Mucosa of descending colon (tissue), 3 donors: ENCODE results near the gene MON1A. TPM values are rescaled to one million over a fixed set of nuclear protein-coding genes. Genes with fewer than 3 reads are reported as not detected.

ENCODE experiments used
- ATAC-seq: fragments of 200-7000 bp; cut with Tn5 transposase; one replicate; pipeline ENCODE4 v1.9.1; 2020; ENCODE audit warnings: mild to moderate bottlenecking, moderate library complexity
- DNase-seq, 3 donors: peaks; one replicate each; pipeline ENCODE4 v3.0.0-alpha.2; 2020
- H3K36me3 ChIP-seq: fragments of 200-600 bp; one replicate; pipeline ENCODE4 v1.8.0; 2021; ENCODE audit warnings: low read depth, mild to moderate bottlenecking
- H3K4me1 ChIP-seq: fragments of 200-600 bp; one replicate; pipeline ENCODE4 v1.8.0; 2021; ENCODE audit warnings: low read depth, mild to moderate bottlenecking
- H3K4me3 ChIP-seq: fragments of 200-600 bp; one replicate; pipeline ENCODE4 v1.8.0; 2021; ENCODE audit warnings: mild to moderate bottlenecking
- H3K9me3 ChIP-seq: fragments of 200-600 bp; one replicate; pipeline ENCODE4 v1.8.0; 2021; ENCODE audit warnings: mild to moderate bottlenecking
- intact Hi-C, 2 donors: fragments of 100-400 bp; cut with DNase I in 1 of 2; cut with micrococcal nuclease in 1 of 2; formaldehyde crosslinking; loops; one replicate each; pipeline versions ENCODE4 v1.11.0 to v1.11.1; 2022; cut with DNase I, micrococcal nuclease
- total RNA-seq, 3 donors: library from RNA; stranded (reverse); fragmentation: NEBNext Ultra II Directional in 2 of 3; extraction: Animal tissue kit (Norgen Biotek cat#: 25700) in 2 of 3; gene quantifications; one replicate each; pipeline versions ENCODE4 v1.2.1 to v1.2.4, GENCODE V29; 2021 to 2023
- TF ChIP-seq, protein P1 (sequence below): fragments of 200-600 bp; IDR thresholded peaks from one replicate; pipeline ENCODE4 v1.8.0; 2022; ENCODE audit warnings: antibody characterized with exemption, mild to moderate bottlenecking
- donor health status: DM: no; HTN: no; CAD: no; lungs with moderate emphysema.
- donor health status: DM: no; HTN: no; CAD: no.
- donor health status: DM: no; HTN: yes; CAD: no.

Gene MON1A
- total RNA-seq, 3 donors from 2014 or later, result 6.9 to 13.3 (median 7.9) TPM

DNA sequence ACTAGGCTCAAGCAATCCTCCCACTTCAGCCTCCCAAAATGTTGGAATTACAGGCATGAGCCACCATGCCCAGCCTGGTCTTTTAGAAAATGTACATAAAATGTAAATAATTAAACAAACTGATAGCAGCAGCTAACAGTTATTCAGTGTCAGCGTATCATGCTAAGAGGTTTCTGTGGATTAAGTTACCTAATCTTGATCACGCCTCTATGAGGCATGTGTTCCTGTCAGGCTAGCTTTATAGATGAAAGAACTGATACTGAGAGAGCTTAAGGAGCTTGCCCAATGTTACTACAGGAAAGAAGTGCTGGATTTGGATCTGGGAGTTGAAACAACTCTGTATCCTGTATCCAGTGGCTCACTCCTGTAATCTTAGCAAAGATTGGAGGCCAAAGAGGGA lies 14.7 kb downstream of the MON1A start:
- intact Hi-C loops, result no loop called here
- H3K36me3 ChIP-seq, result no peaks in the 10 kb centered on the region
- no peaks in the 10 kb centered on the region for H3K4me1 ChIP-seq
- ATAC-seq (peak; percentile 60), DNase-seq (no peak)
- no peak overlapping the region for H3K4me3 ChIP-seq
- TF ChIP-seq, protein P1, sequence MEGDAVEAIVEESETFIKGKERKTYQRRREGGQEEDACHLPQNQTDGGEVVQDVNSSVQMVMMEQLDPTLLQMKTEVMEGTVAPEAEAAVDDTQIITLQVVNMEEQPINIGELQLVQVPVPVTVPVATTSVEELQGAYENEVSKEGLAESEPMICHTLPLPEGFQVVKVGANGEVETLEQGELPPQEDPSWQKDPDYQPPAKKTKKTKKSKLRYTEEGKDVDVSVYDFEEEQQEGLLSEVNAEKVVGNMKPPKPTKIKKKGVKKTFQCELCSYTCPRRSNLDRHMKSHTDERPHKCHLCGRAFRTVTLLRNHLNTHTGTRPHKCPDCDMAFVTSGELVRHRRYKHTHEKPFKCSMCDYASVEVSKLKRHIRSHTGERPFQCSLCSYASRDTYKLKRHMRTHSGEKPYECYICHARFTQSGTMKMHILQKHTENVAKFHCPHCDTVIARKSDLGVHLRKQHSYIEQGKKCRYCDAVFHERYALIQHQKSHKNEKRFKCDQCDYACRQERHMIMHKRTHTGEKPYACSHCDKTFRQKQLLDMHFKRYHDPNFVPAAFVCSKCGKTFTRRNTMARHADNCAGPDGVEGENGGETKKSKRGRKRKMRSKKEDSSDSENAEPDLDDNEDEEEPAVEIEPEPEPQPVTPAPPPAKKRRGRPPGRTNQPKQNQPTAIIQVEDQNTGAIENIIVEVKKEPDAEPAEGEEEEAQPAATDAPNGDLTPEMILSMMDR, result no peak
- no peaks in the 10 kb centered on the region for H3K9me3 ChIP-seq

DNA sequence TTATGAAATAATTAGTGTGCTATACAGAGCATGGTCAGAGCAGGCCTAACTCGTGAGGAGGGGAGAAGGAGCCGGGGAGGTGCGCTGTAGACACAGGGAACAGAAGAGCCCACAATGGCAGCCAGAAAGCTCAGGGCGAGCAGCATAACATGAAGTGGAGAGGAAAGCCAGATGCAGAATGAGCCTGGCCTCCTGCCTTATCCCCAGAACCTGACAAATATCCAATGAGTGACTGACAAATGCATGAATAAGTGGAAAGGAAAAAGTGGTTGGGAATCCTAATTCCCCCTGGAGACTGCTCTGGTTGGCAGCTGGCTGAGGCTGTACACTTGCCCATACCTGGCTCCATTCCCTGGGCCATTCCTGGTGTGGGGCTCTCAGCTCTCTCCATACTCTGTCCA lies 16.7 kb downstream of the MON1A start:
- Histone ChIP-seq H3K4me1 (no peaks in the 10 kb centered on the region), H3K9me3 (no peaks in the 10 kb centered on the region), H3K36me3 (no peaks in the 10 kb centered on the region), H3K4me3 (no peak overlapping the region)
- TF ChIP-seq, protein P1, result no peak
- no peak for ATAC-seq
- DNase-seq, result no peak
- intact Hi-C loops, result no loop called here

DNA sequence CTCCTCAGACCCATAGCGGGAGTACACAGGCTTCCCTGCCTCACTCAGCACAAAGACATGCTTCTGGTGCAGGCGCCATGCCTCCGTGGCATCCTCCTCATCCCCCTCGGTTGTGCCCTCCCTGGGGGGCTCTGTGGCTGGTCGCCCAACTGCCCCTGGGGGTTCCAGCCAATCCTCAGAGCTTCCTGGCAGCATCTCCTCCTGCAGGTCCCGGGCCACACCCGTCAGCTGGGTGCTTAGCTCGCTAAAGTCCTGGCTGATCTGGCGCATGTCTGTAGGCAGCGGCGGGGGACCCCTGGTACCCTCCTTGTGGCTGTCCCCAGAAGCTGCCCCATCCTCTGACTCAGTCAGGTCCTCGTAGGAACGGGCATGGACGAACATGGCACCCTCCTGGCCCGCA lies 18.0 kb downstream of the MON1A start:
- Histone ChIP-seq H3K36me3 (no peaks in the 10 kb centered on the region), H3K4me3 (no peak overlapping the region), H3K4me1 (peaks cover 8% of the 10 kb centered on the region), H3K9me3 (no peaks in the 10 kb centered on the region)
- ATAC-seq (no peak), DNase-seq (no peak)
- intact Hi-C loops, result no loop called here
- TF ChIP-seq, protein P1, result no peak

DNA sequence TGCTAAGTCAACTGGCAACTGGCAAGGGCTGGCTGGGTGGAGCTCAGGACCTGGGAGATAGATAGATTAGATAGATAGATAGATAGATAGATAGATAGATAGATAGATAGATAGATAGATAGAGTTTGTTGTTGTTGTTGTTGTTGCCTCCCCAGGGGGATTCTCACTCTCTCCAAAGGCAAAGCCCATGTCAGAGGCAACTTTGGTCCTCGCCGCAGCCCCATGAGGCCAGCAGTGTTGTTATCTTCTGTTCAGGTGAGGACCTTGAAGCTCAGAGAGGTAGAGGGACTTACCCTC lies 18.5 kb downstream of the MON1A start:
- H3K4me3 ChIP-seq, result no peak overlapping the region
- intact Hi-C loops, result no loop called here
- no peak for DNase-seq
- no peak for ATAC-seq
- peaks cover 12% of the 10 kb centered on the region for H3K4me1 ChIP-seq
- TF ChIP-seq, protein P1, result no peak
- no peaks in the 10 kb centered on the region for H3K9me3 ChIP-seq
- no peaks in the 10 kb centered on the region for H3K36me3 ChIP-seq

DNA sequence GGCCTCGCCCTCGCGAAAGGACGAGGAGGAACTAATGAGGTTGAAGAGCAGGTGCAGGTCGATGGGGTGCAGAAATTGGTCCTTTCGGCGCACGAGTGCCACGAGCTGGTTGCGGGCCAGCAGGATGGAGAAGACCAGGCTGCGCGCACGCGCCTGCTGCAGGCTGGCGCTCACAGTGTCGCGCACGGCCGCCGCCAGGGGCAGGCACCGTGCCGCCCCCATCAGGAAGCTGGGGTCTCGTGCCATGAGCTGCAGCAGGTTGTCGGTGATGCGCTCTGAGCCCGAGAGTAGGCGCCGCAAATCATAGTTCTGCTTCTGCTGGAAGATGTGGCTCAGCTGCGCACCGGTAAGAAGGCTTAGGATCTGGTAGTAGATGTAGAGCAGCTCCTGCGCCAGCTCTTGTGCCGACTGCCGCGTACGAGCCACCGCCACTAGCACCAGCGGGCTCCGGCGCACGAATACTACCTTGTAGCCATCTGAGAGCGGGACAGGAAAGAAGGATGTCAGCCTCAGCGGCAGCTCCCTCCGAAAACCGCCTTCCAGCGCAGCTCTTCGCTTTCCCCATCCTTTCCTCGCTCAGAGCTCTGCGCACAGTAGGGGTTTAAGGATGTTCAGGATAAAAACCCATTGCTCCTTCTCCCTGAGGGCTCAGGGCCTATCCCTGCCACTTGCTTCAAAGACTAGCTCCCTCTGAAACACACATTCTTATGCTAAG lies 19.0 kb downstream of the MON1A start:
- peaks cover 17% of the 10 kb centered on the region for H3K4me1 ChIP-seq
- H3K9me3 ChIP-seq, result no peaks in the 10 kb centered on the region
- intact Hi-C loops, result no loop called here
- TF ChIP-seq, protein P1, result no peak
- DNase-seq, result no peak
- no peaks in the 10 kb centered on the region for H3K36me3 ChIP-seq
- no peak overlapping the region for H3K4me3 ChIP-seq
- no peak for ATAC-seq
